HG03108 (cell line): ENCODE results near the gene CCDC27.
A peak's percentile ranks its signal among the peaks of the same experiment; 100 is the strongest.
"Not testable (repeated sequence)": the region's sequence is repeated elsewhere in the genome, so short reads cannot be mapped to it uniquely, and the experiment has no call there.

Experiments
- ATAC-seq: cut with Tn5 transposase; IDR thresholded peaks from one replicate; pipeline ENCODE4 v1.9.1; 2021; ENCODE audit warnings: moderate library complexity; ENCODE audit not compliant: unreplicated experiment

CCDC27 gene

GRCh38 chr1:3735027-3735681 lies 17.1 kb upstream of the CCDC27 start:
- no peak for ATAC-seq

DNA sequence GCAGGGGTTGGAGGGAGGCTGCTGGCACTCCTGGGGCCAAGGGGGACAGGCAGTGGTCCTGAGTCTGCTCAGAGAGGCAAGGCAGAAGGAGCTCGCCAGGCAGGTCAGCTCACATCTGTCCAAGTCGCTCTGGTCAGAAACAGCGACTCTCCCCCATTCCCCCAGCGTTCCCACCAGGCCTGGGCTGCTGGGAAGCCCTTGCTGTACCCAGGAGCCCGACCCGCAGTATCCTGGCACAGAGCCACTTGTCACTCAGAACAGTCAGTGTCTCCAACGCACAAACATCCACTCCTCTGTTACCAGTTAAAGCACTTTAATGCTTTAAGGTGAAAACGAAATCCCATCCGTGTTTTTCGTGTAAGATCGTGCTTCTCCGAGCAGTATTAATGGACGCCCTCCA lies 16.6 kb upstream of the CCDC27 start:
- no peak for ATAC-seq

GRCh38 chr1:3736131-3736561 lies 16.1 kb upstream of the CCDC27 start:
- ATAC-seq = no peak

DNA sequence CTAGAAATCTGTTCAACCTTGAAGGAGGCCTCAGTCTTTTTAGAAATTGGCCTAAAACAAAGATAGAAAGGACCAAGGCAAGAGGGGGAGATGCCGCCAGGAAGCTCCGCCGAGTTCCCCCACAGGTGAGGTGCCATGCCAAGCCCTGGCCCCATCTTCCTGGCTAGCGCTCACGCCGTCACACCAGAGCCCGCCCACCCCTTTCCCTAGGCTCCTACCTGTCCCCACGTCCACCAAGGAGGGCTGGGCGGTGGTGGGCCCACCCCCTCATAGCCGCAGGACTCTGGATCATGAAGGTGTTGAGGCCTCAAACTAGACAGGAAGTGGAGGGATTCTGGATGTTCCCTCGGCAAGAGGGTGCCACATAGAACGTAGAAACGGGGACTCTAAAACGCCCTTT lies 15.5 kb upstream of the CCDC27 start:
- no peak for ATAC-seq

DNA sequence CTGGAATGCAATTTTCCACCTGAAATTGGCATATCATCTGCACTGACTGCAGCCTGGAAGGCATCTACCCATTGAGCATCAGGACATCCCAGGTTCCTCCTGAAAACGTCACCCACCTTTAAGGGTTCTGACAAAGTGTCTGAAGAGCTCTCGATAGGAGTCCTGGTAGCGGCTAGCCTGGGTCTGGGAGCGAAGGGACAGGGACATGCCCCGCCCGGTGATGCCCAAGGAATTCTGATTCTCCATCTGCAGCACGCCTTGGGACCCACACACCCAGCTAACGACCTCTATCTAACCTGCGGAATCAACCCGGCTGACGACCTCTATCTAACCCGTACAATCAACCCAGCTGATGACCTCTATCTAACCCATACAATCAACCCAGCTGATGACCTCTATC lies 13.3 kb upstream of the CCDC27 start:
- ATAC-seq = no peak

DNA sequence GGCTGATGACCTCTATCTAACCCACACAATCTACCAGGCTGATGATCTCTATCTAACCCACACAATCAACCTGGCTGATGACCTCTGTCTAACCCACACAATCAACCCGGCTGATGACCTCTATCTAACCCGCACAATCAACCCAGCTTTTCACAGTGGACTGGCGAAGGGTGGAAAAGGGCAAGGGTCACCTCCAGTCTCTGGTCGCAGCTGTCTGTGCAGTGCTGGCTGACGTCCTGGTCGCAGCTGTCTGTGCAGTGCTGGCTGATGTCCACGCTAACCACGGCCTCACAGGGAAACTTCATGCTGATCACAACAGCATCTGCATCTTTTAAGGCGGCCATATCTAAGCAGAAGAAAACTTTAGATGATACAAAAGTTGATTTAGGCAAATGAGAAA lies 12.2 kb upstream of the CCDC27 start:
- ATAC-seq = no peak

GRCh38 chr1:3740752-3741151 lies 11.5 kb upstream of the CCDC27 start:
- ATAC-seq = no peak

GRCh38 chr1:3741566-3742438 lies 10.4 kb upstream of the CCDC27 start:
- no peak for ATAC-seq

GRCh38 chr1:3742439-3743298 lies 9.6 kb upstream of the CCDC27 start:
- ATAC-seq = no peak

DNA sequence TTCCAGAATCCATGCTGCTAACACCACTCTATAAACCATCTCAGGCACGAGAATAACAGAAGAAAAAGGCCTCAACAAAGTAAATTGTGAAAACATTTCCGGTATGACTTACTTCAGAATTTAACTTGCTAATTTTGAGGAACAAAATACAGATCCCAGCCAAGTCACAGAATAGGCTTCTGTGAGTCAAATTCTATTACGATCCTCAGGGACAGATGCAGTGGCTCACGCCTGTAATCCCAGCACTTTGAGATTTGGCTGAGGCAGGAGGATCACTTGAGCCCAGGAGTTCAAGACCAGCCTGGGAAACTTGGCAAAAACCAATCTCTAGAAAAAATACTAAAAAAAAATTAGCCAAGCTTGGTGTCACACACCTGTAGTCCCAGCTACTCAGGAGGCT lies 8.8 kb upstream of the CCDC27 start:
- ATAC-seq = no peak

- no peak for ATAC-seq
Measured at GRCh38 chr1:3743826-3744225, 8.4 kb upstream of the CCDC27 start.

DNA sequence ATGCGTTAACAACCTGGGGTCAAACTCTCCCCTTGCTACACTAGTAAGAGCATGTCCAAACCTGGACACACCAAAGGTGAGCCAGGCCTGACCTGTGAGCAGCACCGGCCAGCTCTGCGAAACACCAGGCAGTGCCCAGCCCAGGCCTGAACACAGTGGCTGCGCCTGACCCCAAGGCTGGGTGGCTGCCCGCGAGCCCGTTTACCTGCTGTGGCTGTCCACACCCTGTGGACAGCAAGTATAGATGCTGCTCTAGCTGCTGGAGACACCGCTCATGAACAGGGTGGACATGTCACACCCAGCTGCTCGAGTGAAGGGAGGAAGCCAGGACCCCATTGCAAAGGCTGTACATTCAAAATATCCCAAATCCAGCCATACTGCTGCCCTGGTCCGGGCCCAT lies 7.6 kb upstream of the CCDC27 start:
- no peak for ATAC-seq

DNA sequence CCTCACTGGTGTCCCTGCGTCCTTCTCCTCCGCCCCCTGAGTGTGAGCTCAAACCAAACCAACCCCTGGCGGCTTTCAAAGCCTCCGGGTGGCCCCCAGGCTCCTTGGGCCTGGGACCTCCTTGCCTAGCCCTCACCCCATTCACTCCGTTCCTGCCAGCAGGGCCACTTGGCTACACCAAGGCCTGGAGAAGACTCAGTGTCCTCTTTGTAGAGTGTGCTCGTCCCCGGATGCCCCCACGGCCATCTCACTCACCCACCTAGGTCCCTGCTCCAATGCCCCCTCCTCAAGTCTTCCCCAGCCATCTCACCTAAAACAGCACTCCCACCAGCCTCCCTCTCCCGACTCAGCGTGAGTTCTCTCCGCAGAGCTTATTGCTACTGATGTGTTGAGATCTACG lies 7.2 kb upstream of the CCDC27 start:
- ATAC-seq = no peak

GRCh38 chr1:3745590-3746381 lies 6.5 kb upstream of the CCDC27 start:
- ATAC-seq = no peak

DNA sequence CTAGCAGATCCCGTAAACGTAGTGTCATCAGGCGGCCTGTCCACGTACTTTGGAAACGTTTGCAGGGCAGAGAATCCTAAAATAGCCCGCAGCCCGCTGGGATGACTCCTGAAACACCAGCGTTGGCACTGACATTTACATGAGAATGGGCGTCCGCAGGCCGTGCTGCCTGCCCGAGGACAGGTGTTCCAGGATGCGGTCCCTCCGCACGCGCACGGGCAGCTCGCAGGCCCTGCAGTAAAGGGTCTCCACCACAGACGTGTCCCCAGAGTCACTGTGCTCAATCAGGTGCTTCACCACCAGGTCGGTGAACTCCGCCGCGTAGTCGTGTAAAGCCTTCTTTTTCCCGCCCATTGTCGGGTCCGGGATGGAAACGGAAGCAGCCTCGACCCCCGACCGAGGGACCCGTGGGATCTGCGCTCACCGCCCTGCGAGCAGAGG lies 5.8 kb upstream of the CCDC27 start:
- no peak for ATAC-seq

GRCh38 chr1:3746830-3747521 lies 5.3 kb upstream of the CCDC27 start:
- ATAC-seq = peak; percentile 84

- ATAC-seq = no peak
Measured at GRCh38 chr1:3747522-3747848, 4.8 kb upstream of the CCDC27 start.

- ATAC-seq = no peak
Measured at GRCh38 chr1:3747903-3748302, 4.3 kb upstream of the CCDC27 start.

DNA sequence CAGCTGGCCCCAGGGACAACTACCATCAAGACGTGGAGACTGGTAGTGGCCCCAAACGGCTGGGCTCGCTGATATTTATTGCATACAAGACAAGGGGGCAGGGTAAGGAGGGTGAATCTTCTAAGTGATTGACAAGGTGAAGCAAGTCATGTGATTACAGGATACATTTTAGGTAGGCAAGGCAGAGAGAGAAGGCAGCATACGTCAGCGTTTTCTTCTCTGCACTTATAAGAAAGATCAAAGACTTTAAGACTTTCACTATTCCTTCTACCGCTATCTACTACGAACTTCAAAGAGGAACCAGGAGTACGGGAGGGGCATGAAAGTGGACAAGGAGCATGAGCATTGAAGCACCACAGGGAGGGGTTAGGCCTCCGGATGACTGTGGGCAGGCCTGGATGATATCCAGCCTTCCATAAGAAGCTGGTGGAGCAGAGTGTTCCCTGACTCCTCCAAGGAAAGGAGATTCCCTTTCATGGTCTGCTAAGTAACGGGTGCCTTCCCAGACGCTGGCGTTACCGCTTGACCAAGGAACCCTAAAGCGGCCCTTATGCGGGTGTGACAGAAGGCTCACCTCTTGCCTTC lies 3.8 kb upstream of the CCDC27 start:
- ATAC-seq = not testable (repeated sequence)

- ATAC-seq = no peak
Measured at GRCh38 chr1:3749512-3749911, 2.7 kb upstream of the CCDC27 start.
